Measurements from ENCODE around the gene ADAMTS6. TPM values are rescaled to one million over a fixed set of nuclear protein-coding genes. Genes with fewer than 3 reads are reported as not detected.

Gene ADAMTS6
- total and polyA plus RNA-seq, 2 of the 13 experiments (the other 11 are each of a cell fraction or from before 2014, with no cell fraction given) = 3.1 to 8.2 TPM

DNA sequence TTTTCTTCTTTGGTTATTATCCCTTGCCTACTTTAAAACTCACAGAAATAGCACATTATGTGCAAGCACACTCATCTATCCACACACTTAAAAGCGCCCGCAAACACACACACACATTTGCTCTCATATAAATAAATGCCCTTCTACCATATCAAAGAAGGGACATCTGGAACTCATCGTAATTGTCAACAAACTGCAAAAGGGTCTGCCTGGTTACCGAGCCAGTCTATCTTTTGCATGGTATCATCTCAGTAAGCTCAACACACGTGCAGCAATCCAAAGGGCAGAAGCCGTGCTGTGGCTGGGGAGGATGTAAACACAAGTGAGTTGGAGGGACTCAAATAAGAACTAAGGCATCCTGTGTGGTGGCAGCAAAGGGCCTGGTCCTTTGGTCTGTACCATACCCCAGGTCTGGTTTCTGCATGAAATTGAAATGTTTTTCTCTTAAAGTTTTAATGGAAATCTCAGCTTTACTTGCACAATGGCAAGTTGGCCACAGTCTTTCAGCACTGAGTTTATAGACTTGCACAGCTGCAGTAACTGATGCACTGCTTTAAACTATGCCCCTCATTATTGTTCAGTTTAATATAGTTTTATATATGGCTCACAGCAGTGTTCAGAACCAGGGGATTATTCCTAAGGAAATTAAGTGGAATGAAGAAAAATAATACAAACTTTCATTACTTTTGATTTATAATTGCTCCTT, 331.0 kb downstream of the ADAMTS6 start:
- CTCF ChIA-PET (ENCODE audit: low intra/inter-chr PET ratio, low total read pairs) = no interaction called here
- 82% methylated on average over 6 of the region's 6 CpGs for WGBS (ENCODE audit: low lambda C conversion rate)
- Histone ChIP-seq H3K4me3 (replicated peaks in 1 of 3; ENCODE audit: insufficient read depth in 1 of 3, low read depth in 2 of 3, low read length in 3 of 3) (no peak overlapping the region), H3K27ac (ENCODE audit: extremely low read length, insufficient read depth, low read length) (no peak overlapping the region), H3K9me3 (ENCODE audit: low read length) (no peaks in the 10 kb centered on the region), H3K36me3 (replicated peaks in 1 of 2; ENCODE audit: control insufficient read depth in 1 of 2, insufficient read depth in 2 of 2, low read length in 2 of 2) (no peaks in the 10 kb centered on the region), H3K79me2 (ENCODE audit: insufficient read depth, low read length) (no peaks in the 10 kb centered on the region), H3K4me1 (ENCODE audit: insufficient read depth, low read length) (peaks cover 14% of the 10 kb centered on the region), H3K27me3 (ENCODE audit: control insufficient read depth in 1 of 2, insufficient read depth in 2 of 2, low read length in 2 of 2) (no peaks in the 10 kb centered on the region), H4K20me1 (ENCODE audit: insufficient read depth, low read length) (no peaks in the 10 kb centered on the region), H3K9ac (ENCODE audit: insufficient read depth, low read depth, low read length) (no peak overlapping the region), H3K4me2 (ENCODE audit: low read depth, low read length) (no peak overlapping the region), H2AFZ (ENCODE audit: low read length) (no peak overlapping the region)
- POLR2A ChIA-PET = no interaction called here
- no TSS peak for BruUV-seq (replicated peaks)
- DNase-seq (ENCODE audit: low spot score) (no peak), ATAC-seq (no peak), FAIRE-seq (no peak)
- intact Hi-C loops (cut with micrococcal nuclease; ENCODE audit: unreplicated experiment) = no loop called here
- TF ChIP-seq ZNF20 (CRISPR knock-in tag; IDR thresholded peaks at IDR 0.05) = no peak
- TF ChIP-seq EHMT2 (IDR thresholded peaks at IDR 0.05; ENCODE audit: borderline replicate concordance, low read depth, low read length) = no peak
- no peak for TF ChIP-seq STAG1 (CRISPR knock-in tag; IDR thresholded peaks at IDR 0.05)
- no peak for TF ChIP-seq NR2F2 (IDR thresholded peaks at IDR 0.05; ENCODE audit: borderline replicate concordance, low read depth)
- no peak for TF ChIP-seq ZNF337 (CRISPR knock-in tag; IDR thresholded peaks at IDR 0.05; ENCODE audit: borderline replicate concordance, low read depth)
- TF ChIP-seq SMC3 (IDR thresholded peaks at IDR 0.05; ENCODE audit: low read length) = no peak
- TF ChIP-seq, protein P1, sequence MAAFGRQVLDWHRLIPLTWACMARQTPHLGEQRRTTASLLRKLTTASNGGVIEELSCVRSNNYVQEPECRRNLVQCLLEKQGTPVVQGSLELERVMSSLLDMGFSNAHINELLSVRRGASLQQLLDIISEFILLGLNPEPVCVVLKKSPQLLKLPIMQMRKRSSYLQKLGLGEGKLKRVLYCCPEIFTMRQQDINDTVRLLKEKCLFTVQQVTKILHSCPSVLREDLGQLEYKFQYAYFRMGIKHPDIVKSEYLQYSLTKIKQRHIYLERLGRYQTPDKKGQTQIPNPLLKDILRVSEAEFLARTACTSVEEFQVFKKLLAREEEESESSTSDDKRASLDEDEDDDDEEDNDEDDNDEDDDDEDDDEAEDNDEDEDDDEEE (CRISPR knock-in tag; IDR thresholded peaks at IDR 0.05) = no peak
- TF ChIP-seq DNMT1 (CRISPR knock-in tag; IDR thresholded peaks at IDR 0.05) = no peak
- TF ChIP-seq RNF2 (conservative IDR thresholded peaks at IDR 0.05; ENCODE audit: low read depth) = no peak
- no peak for TF ChIP-seq ZNF383 (CRISPR knock-in tag; IDR thresholded peaks at IDR 0.05; ENCODE audit: borderline replicate concordance)
- TF ChIP-seq, protein P2, sequence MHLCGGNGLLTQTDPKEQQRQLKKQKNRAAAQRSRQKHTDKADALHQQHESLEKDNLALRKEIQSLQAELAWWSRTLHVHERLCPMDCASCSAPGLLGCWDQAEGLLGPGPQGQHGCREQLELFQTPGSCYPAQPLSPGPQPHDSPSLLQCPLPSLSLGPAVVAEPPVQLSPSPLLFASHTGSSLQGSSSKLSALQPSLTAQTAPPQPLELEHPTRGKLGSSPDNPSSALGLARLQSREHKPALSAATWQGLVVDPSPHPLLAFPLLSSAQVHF (CRISPR knock-in tag; IDR thresholded peaks at IDR 0.05) = no peak
- TF ChIP-seq, protein P3, sequence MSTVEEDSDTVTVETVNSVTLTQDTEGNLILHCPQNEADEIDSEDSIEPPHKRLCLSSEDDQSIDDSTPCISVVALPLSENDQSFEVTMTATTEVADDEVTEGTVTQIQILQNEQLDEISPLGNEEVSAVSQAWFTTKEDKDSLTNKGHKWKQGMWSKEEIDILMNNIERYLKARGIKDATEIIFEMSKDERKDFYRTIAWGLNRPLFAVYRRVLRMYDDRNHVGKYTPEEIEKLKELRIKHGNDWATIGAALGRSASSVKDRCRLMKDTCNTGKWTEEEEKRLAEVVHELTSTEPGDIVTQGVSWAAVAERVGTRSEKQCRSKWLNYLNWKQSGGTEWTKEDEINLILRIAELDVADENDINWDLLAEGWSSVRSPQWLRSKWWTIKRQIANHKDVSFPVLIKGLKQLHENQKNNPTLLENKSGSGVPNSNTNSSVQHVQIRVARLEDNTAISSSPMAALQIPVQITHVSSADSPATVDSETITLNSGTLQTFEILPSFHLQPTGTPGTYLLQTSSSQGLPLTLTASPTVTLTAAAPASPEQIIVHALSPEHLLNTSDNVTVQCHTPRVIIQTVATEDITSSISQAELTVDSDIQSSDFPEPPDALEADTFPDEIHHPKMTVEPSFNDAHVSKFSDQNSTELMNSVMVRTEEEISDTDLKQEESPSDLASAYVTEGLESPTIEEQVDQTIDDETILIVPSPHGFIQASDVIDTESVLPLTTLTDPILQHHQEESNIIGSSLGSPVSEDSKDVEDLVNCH (CRISPR knock-in tag; IDR thresholded peaks at IDR 0.05) = no peak
- TF ChIP-seq ZNF446 (CRISPR knock-in tag; IDR thresholded peaks at IDR 0.05) = no peak
- TF ChIP-seq, protein P4, sequence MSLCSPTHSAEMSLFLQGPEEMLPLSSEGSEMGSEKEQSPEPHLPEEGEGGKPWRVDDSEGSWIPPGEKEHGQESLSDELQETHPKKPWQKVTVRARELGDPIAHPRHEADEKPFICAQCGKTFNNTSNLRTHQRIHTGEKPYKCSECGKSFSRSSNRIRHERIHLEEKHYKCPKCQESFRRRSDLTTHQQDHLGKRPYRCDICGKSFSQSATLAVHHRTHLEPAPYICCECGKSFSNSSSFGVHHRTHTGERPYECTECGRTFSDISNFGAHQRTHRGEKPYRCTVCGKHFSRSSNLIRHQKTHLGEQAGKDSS (CRISPR knock-in tag; IDR thresholded peaks at IDR 0.05; ENCODE audit: borderline replicate concordance, low read depth) = no peak
- TF ChIP-seq ZFAT (CRISPR knock-in tag; conservative IDR thresholded peaks at IDR 0.05) = no peak
- no peak for TF ChIP-seq ISX (CRISPR knock-in tag; conservative IDR thresholded peaks at IDR 0.05)
- TF ChIP-seq, protein P5, sequence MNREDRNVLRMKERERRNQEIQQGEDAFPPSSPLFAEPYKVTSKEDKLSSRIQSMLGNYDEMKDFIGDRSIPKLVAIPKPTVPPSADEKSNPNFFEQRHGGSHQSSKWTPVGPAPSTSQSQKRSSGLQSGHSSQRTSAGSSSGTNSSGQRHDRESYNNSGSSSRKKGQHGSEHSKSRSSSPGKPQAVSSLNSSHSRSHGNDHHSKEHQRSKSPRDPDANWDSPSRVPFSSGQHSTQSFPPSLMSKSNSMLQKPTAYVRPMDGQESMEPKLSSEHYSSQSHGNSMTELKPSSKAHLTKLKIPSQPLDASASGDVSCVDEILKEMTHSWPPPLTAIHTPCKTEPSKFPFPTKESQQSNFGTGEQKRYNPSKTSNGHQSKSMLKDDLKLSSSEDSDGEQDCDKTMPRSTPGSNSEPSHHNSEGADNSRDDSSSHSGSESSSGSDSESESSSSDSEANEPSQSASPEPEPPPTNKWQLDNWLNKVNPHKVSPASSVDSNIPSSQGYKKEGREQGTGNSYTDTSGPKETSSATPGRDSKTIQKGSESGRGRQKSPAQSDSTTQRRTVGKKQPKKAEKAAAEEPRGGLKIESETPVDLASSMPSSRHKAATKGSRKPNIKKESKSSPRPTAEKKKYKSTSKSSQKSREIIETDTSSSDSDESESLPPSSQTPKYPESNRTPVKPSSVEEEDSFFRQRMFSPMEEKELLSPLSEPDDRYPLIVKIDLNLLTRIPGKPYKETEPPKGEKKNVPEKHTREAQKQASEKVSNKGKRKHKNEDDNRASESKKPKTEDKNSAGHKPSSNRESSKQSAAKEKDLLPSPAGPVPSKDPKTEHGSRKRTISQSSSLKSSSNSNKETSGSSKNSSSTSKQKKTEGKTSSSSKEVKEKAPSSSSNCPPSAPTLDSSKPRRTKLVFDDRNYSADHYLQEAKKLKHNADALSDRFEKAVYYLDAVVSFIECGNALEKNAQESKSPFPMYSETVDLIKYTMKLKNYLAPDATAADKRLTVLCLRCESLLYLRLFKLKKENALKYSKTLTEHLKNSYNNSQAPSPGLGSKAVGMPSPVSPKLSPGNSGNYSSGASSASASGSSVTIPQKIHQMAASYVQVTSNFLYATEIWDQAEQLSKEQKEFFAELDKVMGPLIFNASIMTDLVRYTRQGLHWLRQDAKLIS (CRISPR knock-in tag; IDR thresholded peaks at IDR 0.05) = no peak
- in situ Hi-C loops (cut with HindIII; ENCODE audit: extremely low pct_ligation_motif_present, low pct_unique_long_range_greater_than_20kb) = no loop called here
